ENCODE measurements around the gene IFNG.
"Not testable (repeated sequence)": the region's sequence is repeated elsewhere in the genome, so short reads cannot be mapped to it uniquely, and the experiment has no call there.

Gene IFNG

GRCh38 chr12:68159681-68160304, at the start of gene IFNG:
Gene IFNG, minus strand, starts transcription at chr12:68159740. Its CDS starts 125 bp downstream, at chr12:68159615.
- no peak for TF ChIP-seq EZH2 (IDR thresholded peaks at IDR 0.05; ENCODE audit: borderline replicate concordance, low read length)
- TF ChIP-seq CTCF (IDR thresholded peaks at IDR 0.05; ENCODE audit: low read length): no peak
- H4K20me1 ChIP-seq (ENCODE audit: insufficient read depth, low read length): no peaks in the 10 kb centered on the region
- H3F3A ChIP-seq (ENCODE audit: insufficient read depth, low read length): no peaks in the 10 kb centered on the region
- no peaks in the 10 kb centered on the region for H3K27me3 ChIP-seq (ENCODE audit: insufficient read depth, low read length)
- H3K9ac ChIP-seq (ENCODE audit: low read length): no peak within 1 kb of the TSS
- no peaks in the 10 kb centered on the region for H3K9me2 ChIP-seq (ENCODE audit: low read depth, low read length)
- no peak within 1 kb of the TSS for H2AFZ ChIP-seq (ENCODE audit: low read length)
- no peak within 1 kb of the TSS for H3K27ac ChIP-seq (ENCODE audit: low read depth, low read length, poor library complexity, severe bottlenecking)
- H3K4me1 ChIP-seq (ENCODE audit: insufficient read depth, low read length, severe bottlenecking): no peaks in the 10 kb centered on the region
- H3K4me2 ChIP-seq (ENCODE audit: low read length): no peak within 1 kb of the TSS
- no peak within 1 kb of the TSS for H3K4me3 ChIP-seq (ENCODE audit: low read depth, low read length, poor library complexity, severe bottlenecking)
- no peaks in the 10 kb centered on the region for H3K36me3 ChIP-seq (ENCODE audit: insufficient read depth, low read length)
- no peaks in the 10 kb centered on the region for H3K79me2 ChIP-seq (ENCODE audit: insufficient read depth, low read length)
- H3K9me3 ChIP-seq (ENCODE audit: low read length): no peaks in the 10 kb centered on the region

GRCh38 chr12:68209048-68209728, 49.6 kb upstream of the IFNG start:
- not testable (repeated sequence) for H3K36me3 ChIP-seq (ENCODE audit: insufficient read depth, low read length); H3K9me3 ChIP-seq (ENCODE audit: low read length); H4K20me1 ChIP-seq (ENCODE audit: insufficient read depth, low read length); H3K27ac ChIP-seq (ENCODE audit: low read depth, low read length, poor library complexity, severe bottlenecking); H3F3A ChIP-seq (ENCODE audit: insufficient read depth, low read length); H3K79me2 ChIP-seq (ENCODE audit: insufficient read depth, low read length); H3K27me3 ChIP-seq (ENCODE audit: insufficient read depth, low read length); H3K9ac ChIP-seq (ENCODE audit: low read length); H2AFZ ChIP-seq (ENCODE audit: low read length); H3K9me2 ChIP-seq (ENCODE audit: low read depth, low read length); H3K4me1 ChIP-seq (ENCODE audit: insufficient read depth, low read length, severe bottlenecking); H3K4me2 ChIP-seq (ENCODE audit: low read length); H3K4me3 ChIP-seq (ENCODE audit: low read depth, low read length, poor library complexity, severe bottlenecking)

- H3K4me2 ChIP-seq (ENCODE audit: low read length): no peak overlapping the region
- H3K9ac ChIP-seq (ENCODE audit: low read length): no peak overlapping the region
- no peaks in the 10 kb centered on the region for H3K79me2 ChIP-seq (ENCODE audit: insufficient read depth, low read length)
- no peak overlapping the region for H2AFZ ChIP-seq (ENCODE audit: low read length)
- no peaks in the 10 kb centered on the region for H3K4me1 ChIP-seq (ENCODE audit: insufficient read depth, low read length, severe bottlenecking)
- H3F3A ChIP-seq (ENCODE audit: insufficient read depth, low read length): no peaks in the 10 kb centered on the region
- TF ChIP-seq CTCF (IDR thresholded peaks at IDR 0.05; ENCODE audit: low read length) (no peak), EZH2 (IDR thresholded peaks at IDR 0.05; ENCODE audit: borderline replicate concordance, low read length) (no peak)
- no peaks in the 10 kb centered on the region for H3K36me3 ChIP-seq (ENCODE audit: insufficient read depth, low read length)
- H3K9me2 ChIP-seq (ENCODE audit: low read depth, low read length): no peaks in the 10 kb centered on the region
- no peaks in the 10 kb centered on the region; the same call in 1 of the 2 replicates for H3K27me3 ChIP-seq (ENCODE audit: insufficient read depth, low read length)
- H4K20me1 ChIP-seq (ENCODE audit: insufficient read depth, low read length): no peaks in the 10 kb centered on the region
- H3K4me3 ChIP-seq (ENCODE audit: low read depth, low read length, poor library complexity, severe bottlenecking): no peak overlapping the region
- no peaks in the 10 kb centered on the region for H3K9me3 ChIP-seq (ENCODE audit: low read length)
- H3K27ac ChIP-seq (ENCODE audit: low read depth, low read length, poor library complexity, severe bottlenecking): no peak overlapping the region
Observed at GRCh38 chr12:68207276-68207675, 47.7 kb upstream of the IFNG start.

GRCh38 chr12:68206446-68206845, 46.9 kb upstream of the IFNG start:
- H3K4me2 ChIP-seq (ENCODE audit: low read length): no peak overlapping the region
- no peaks in the 10 kb centered on the region; the same call in 1 of the 2 replicates for H3K27me3 ChIP-seq (ENCODE audit: insufficient read depth, low read length)
- no peak overlapping the region for H3K9ac ChIP-seq (ENCODE audit: low read length)
- H3K27ac ChIP-seq (ENCODE audit: low read depth, low read length, poor library complexity, severe bottlenecking): no peak overlapping the region
- no peaks in the 10 kb centered on the region for H3K9me3 ChIP-seq (ENCODE audit: low read length)
- H3K4me1 ChIP-seq (ENCODE audit: insufficient read depth, low read length, severe bottlenecking): no peaks in the 10 kb centered on the region
- no peaks in the 10 kb centered on the region for H4K20me1 ChIP-seq (ENCODE audit: insufficient read depth, low read length)
- no peak overlapping the region for H2AFZ ChIP-seq (ENCODE audit: low read length)
- H3K79me2 ChIP-seq (ENCODE audit: insufficient read depth, low read length): no peaks in the 10 kb centered on the region
- no peaks in the 10 kb centered on the region for H3K9me2 ChIP-seq (ENCODE audit: low read depth, low read length)
- H3K36me3 ChIP-seq (ENCODE audit: insufficient read depth, low read length): no peaks in the 10 kb centered on the region
- H3K4me3 ChIP-seq (ENCODE audit: low read depth, low read length, poor library complexity, severe bottlenecking): no peak overlapping the region
- H3F3A ChIP-seq (ENCODE audit: insufficient read depth, low read length): no peaks in the 10 kb centered on the region
- TF ChIP-seq CTCF (IDR thresholded peaks at IDR 0.05; ENCODE audit: low read length) (no peak), EZH2 (IDR thresholded peaks at IDR 0.05; ENCODE audit: borderline replicate concordance, low read length) (no peak)
